Suppressor macrophage (primary cell): ENCODE measurements around the gene PARD3.
"Not testable (repeated sequence)": the region's sequence is repeated elsewhere in the genome, so short reads cannot be mapped to it uniquely, and the experiment has no call there.

Experiments
- DNase-seq, 4 experiments: peaks; one replicate each; pipeline ENCODE4 v3.0.0-alpha.2; 2020 to 2022

Gene PARD3

GRCh38 chr10:34369120-34369519 is 446.0 kb downstream of the PARD3 start:
- DNase-seq, result no peak

GRCh38 chr10:34364253-34365037 is 450.7 kb downstream of the PARD3 start:
- DNase-seq, result no peak

GRCh38 chr10:34360984-34361383 is 454.1 kb downstream of the PARD3 start:
- DNase-seq, result no peak

- DNase-seq, result no peak
Observed at GRCh38 chr10:34359435-34359813, 455.7 kb downstream of the PARD3 start.

- DNase-seq, result no peak
Observed at GRCh38 chr10:34358729-34359434, 456.2 kb downstream of the PARD3 start.

GRCh38 chr10:34356463-34356862 is 458.6 kb downstream of the PARD3 start:
- no peak for DNase-seq

GRCh38 chr10:34353530-34353929 is 461.6 kb downstream of the PARD3 start:
- not testable (repeated sequence) for DNase-seq

- DNase-seq, result not testable (repeated sequence)
Observed at GRCh38 chr10:34352599-34353204, 462.4 kb downstream of the PARD3 start.

- DNase-seq, result no peak
Observed at GRCh38 chr10:34351161-34351560, 463.9 kb downstream of the PARD3 start.

- no peak for DNase-seq
Observed at GRCh38 chr10:34348917-34349485, 466.1 kb downstream of the PARD3 start.

- no peak for DNase-seq
Observed at GRCh38 chr10:34348021-34348420, 467.1 kb downstream of the PARD3 start.

- DNase-seq, result no peak
Observed at GRCh38 chr10:34347131-34347530, 468.0 kb downstream of the PARD3 start.

GRCh38 chr10:34346516-34347100 is 468.5 kb downstream of the PARD3 start:
- DNase-seq, result no peak

GRCh38 chr10:34345383-34345782 is 469.7 kb downstream of the PARD3 start:
- DNase-seq, result no peak

- DNase-seq, result no peak
Observed at GRCh38 chr10:34343764-34344163, 471.3 kb downstream of the PARD3 start.

GRCh38 chr10:34341473-34341872 is 473.6 kb downstream of the PARD3 start:
- DNase-seq, result no peak

- no peak for DNase-seq
Observed at GRCh38 chr10:34340934-34341333, 474.2 kb downstream of the PARD3 start.

- DNase-seq, result no peak
Observed at GRCh38 chr10:34339816-34340553, 475.1 kb downstream of the PARD3 start.

GRCh38 chr10:34337917-34338316 is 477.2 kb downstream of the PARD3 start:
- DNase-seq, result no peak

- DNase-seq, result no peak
Observed at GRCh38 chr10:34335960-34336690, 479.0 kb downstream of the PARD3 start.

GRCh38 chr10:34334908-34335307 is 480.2 kb downstream of the PARD3 start:
- DNase-seq, result no peak

GRCh38 chr10:34333513-34333912 is 481.6 kb downstream of the PARD3 start:
- DNase-seq, result no peak
